NCI-H187 treated with DMSO at 0.1 percent for 48 hours (cell line): ENCODE data around the gene SEMA3D.

Experiments used
- DNase-seq: peaks from one replicate; lab custom pipeline; 2025; lab: John Stamatoyannopoulos, UW

Gene SEMA3D

DNA sequence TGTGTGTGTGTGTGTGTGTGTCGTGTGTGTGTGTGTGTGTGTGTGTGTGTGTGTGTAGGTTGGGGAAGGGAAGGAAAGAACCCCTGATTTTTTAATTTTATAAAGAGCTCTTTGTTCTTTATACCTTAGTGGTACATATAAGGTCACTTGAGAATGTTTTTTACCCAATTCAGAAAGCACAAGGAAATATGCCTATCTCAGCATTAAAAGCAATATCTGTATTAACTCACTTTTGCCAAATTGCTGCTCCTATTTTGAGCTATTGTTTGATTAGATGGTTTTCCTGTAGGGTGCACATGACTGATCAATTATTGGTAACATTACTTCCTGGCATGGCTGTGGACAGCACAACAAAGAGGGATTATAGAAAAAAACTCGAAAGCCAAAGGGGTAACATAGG lies 60.5 kb downstream of the SEMA3D start:
- DNase-seq, result no peak

DNA sequence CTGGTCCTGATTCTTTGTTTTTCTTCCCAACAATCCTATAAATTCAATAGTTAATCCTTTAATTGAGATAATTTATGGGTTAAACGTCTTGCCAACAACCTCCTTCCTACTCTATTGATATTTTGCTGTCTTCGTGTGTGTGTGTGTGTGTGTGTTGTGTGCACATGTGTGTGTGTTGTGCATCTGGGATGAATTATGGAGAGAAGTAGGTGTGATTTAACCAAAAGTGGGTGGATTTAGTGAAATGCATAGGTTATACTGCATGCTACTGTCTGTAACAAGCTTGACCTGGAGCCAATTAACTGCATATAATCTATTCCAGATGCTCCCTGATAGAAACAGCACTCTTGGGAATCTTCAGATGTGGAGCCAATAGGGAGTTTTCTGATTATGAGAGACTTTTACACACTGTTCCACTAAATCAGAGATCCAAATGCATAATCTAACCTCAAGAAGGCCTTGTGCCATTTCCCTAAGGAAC lies 61.2 kb downstream of the SEMA3D start:
- DNase-seq, result no peak

DNA sequence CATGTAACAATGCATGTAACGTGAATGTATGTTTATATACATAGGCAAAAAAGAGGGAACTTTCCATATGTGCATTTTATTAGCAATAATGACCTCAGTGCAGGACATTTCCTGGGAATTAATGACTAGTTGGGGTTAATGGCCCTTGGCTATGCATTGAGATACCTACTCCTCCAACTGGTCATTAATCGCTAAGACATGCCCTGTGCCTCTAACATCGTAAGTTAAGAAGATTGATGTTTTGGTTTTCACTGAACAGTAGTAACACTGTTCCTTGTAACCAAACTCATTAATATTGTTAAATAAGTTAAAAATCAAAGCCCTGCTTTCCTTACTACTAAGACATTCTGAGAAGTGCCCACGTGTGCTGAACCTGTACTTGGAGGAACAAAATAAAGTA lies 61.7 kb downstream of the SEMA3D start:
- no peak for DNase-seq

DNA sequence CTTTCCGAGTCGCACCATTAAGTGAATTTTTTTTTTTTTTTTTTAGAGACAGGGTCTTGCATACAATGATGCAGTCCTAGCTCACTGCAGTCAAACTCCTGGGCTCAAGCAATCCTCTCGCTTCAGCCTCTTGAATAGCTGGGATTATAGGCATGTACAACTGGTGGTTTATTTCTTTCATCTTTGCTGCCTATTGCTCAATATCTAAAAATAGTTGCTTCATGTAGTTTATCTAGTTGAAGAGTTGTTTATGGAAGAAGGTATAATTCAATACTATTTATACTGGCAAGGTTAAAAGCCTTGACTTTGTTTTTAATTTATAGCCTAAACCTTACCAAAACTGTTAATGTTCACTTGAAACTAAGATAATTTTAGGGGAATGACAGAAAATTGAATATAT lies 66.9 kb downstream of the SEMA3D start:
- DNase-seq, result no peak

DNA sequence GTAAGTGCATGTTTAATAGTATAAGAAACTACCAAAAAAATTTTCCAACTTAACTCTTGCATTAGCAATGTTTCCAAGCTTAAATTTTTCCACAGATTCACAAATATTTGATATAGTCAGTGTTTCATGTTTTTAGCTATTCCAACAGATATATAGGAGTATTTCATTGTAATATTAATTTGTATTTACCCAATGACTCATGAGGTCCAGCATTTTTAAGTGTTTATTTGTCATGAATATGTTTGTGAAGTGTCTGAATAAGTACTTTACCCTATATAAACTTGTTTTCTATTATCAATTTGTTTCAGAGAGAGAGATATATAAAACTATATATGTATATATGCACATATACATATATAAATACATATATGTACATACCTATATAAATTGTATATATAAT lies 71.0 kb downstream of the SEMA3D start:
- DNase-seq, result no peak

DNA sequence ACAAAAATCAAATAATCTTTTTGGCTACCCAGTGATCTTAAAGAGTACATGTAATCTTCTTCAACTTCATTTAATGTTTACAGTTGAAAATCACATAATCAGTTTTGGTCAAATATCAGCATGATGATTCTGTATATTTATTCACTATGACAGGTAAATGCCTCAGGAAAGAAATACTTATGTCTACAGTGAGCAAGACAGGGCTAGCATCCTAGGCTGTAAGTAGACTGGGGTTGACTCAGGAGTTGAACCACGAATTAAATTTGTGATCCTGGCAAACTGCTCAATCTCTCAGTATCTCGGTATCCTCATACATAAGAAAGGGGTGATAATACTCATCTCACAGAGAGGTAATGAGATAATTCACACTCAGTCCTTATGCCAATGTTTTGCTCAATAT lies 71.8 kb downstream of the SEMA3D start:
- no peak for DNase-seq

DNA sequence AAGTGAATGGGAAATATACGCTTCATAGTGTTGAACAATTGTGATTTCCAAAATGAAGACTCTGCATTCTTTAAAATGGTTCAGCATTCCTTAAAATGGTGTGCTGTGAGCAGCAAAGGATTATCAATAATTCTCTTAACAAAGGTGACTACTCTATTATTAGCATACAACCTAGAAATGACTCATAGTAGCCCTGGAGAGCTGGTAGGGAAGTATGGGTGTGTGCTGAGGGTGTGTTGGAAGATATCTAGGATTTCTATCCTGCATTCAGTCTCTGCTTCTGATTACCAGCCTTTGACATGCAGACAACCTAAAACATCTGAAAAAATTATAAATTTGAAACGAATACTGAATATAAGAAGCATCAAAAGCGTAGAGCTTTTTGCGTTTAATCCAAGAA lies 72.5 kb downstream of the SEMA3D start:
- DNase-seq, result no peak

DNA sequence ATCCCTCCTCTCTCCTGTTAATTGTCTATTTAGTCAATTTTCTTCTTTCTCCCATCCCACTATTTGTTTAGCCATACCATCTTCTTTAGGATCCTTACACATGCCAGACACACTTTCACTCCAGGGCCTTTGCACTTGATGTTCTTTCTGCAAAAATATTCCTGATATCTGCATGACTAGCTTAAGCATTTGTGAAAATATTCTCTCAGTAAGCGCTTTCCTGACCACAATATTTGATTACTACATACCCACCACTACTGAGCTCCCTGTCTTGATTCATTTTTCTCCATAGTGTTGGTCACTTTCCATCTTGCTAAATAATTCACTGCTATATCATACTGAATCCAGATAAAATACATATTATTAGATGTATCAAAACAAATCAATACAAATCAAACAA lies 75.1 kb downstream of the SEMA3D start:
- no peak for DNase-seq

DNA sequence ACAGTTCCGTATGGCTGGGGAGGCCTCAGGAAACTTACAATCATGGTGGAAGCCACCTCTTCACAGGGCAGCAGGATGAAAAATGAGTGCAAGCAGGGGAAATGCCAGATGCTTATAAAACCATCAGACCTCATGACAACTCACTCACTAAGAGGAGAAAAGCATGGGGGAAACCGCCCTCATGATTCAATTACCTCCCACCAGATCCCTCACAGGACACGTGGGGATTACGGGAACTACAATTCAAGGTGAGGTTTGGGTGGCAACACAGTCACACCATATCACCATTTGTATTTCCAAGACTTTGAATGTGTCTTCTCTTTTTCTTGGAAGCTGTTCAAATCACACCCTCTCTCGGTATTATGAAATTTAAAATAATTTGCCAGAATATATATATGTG lies 80.1 kb downstream of the SEMA3D start:
- no peak for DNase-seq

DNA sequence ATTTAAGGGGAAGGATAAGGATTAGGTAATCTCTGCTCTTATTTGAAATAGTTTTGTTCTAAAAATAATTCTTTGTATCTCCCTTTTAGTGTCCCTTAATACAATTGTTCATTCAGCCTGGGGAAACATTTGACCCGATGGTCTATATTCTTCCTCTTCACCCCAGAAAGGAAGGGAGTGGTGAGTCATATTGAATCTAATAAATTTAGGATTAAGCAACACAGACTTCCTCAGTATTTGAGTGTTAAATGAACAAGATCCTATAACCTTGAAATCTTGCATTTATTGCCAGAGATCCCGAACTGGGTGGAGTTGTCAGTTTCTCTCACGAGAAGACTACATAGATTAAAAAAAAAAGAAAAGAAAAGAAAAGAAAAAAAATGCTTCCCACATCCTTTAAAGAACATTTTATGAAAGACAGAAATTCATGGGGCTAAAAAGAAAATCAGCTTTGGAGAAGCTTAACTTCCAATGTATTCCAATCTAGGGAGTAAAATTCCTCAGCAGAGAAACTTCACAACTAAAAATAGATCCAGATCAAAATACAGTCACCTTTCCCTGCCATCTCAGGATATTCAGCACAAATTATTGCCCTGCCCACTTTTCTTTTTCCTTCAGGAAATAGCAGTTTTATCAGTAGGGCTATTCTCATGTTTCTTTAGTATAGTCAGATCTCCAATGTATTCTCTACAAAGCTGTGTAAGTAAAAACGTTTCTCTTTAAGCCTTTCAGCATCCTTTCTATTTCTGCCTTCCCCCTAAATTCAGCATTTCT lies 82.2 kb downstream of the SEMA3D start:
- no peak for DNase-seq

DNA sequence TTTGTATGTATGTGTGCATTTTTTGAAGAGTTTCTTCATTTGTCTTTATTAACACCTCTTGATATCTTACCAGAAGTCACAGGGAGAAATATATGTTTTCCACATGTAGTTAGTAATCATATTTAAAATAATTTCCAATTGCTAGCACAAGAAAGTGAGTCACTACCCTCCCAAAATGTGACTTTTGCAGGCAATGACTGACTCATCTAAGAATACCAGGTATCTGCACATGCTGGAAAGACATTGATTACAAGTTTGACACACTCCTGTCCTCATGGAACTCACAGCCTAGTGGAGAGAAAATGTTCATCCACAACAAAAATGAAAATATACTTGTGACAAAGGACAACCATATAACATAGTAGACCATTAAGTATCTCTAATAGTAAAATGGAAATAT lies 82.9 kb downstream of the SEMA3D start:
- DNase-seq, result no peak

DNA sequence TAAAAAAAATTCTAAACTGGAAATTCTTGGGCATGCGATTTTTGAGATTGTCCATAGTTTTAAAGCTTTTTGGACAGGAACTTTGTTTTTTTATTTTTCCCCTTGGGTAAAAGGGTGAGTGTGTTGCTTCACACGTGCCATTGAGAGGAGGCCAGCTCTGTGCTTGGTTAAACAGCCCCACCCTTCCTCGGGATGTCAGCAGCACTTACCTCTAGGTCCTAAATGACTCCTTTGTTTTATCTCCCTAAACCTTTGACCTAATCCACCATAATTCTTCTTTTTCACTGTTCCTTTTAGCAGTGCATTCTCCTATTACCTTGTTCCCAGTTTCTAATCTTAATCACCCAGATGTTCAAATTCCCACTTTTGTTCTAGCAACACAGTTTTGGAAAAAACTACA lies 83.5 kb downstream of the SEMA3D start:
- DNase-seq, result no peak

DNA sequence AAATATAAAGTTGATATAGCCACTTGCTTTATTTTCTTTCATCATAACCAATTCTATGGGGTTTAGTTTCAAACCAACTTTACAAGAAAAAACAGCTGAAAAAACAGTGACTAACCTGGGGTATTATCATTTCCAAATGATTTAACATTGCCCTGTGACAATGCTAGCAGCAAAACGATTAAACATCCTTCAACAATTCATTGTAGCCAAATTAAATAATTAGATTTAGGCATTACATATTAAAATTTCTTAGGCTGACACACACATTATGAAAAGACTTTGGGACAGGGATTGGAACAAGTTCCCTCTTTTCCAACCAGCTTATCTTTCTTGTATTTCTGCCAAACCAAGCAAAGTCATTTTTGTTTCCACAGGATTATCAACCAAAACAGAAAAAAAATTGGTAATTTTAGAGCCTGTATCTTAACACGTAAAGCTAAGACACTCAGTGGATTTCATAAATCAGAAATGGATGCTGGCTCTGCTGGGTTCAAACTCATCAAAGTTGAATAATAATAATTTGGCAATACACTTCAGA lies 84.0 kb downstream of the SEMA3D start:
- no peak for DNase-seq

DNA sequence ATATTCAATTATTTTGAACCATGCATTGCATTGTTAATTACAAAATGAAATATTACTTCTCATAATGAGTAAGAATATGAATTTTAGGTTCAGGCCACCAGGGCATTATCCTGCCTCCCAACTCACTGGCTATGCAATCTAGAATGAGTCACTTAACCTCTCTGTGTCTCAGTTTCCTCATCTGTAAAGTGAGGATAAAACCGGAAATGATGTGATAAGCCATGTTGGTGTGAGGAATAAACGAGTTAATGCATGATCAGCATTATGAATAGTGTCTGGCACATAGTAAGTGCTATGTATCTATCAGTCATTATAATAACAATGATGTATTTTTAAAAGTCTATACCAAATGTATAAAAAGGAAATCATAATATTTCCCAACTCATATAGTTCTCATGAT lies 85.5 kb downstream of the SEMA3D start:
- no peak for DNase-seq

DNA sequence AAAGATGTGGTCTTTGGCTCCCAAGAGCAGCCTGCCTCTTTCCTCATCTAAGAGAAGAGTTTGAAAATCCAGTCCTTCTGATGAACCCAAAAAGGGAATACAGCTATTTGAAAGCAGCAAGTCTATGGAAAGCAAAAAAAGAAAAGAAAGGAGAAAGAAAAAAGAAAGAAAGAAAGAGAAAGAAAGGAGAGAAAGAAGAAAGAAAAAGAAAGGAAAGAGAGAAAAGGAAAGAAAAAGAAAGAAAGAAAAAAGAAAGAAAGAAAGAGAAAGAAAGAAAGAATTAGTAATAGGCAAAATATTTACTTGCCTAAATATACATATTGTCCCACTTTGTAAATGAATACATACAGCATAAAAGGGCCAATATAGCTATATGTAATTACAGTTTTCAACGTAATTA lies 89.0 kb downstream of the SEMA3D start:
- DNase-seq, result no peak

DNA sequence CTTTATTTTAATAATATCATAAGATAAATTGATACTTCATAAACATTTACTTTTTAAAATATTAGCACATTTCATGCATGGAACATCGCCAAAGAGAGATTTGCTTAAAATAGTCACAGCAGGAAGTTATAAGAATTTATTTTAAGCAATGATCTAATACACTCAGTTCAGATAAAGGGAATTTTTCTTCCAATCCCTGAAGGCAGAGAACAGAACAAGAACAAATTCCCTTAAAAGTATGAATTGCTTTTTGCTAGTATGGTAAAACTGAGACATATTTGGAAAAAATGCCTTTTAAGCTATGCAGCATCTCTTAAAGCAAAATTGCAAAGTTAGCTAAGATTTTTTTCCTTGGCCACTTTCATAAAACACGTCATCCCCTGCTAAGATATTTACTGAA lies 91.0 kb downstream of the SEMA3D start:
- no peak for DNase-seq

DNA sequence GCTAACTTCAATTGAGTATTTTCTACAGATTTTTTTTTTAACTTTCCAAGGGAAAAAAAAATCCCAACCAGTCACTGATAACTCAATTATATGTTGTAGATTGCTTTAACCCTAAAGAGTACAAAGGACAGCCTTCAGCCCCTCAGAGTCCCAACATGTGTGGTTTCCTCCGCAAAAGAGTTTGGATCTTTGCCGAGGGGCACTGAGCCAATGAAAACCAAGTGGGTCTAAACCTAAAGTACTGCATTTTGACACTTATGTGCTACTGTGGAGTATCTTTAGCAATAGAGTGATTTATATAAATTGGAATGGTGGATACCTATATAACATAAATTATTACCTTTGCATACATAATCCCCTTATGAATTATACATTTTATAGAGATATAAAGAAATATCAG lies 91.5 kb downstream of the SEMA3D start:
- DNase-seq, result no peak

DNA sequence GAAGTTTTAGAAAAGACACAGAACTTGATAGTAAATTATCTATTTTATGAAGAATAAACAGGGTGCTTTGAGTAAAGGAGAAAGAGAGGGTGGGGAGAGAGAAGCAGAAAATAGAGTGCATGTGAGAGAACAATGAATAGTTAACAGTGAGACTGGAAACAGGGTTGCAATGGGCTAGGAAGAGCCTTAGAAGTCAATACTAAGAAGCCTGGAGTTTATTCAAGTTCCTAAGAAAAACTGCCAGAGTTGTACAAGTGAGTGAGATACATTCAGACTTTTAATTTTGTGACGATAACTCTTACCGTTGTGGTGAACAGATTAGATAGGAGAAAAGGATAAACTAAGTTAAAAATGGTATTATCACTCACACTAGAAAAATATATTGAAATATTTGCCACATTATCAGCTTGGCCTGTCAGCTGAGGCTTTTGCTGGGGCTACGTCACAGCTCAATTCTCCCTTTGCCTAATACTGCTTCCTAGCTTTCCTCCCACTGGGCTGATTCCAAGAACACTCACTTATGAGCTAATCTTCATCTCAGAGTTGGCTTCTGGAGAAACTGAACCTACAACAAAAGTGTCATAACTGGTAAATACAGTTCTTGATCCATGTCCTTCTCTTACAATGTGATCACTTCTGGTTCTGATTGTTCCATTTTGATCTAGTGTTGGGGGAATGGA lies 92.7 kb downstream of the SEMA3D start:
- DNase-seq, result no peak

DNA sequence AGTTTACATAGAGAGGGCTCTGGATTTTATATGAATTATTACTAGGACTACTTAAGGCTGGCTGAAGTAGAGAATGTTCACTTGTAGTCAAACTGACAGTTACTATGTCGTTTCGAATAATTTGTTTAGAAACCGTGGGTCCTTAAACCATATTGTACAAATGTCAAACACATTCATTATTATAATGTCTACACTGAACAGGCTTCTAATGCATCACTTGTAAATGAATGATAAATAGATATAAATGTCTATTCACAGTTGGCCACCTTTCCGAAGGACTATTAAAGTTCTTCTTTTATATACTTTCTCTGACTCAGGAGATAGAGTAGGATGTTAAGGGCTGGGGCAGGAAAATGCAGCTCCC lies 95.3 kb downstream of the SEMA3D start:
- DNase-seq, result no peak

DNA sequence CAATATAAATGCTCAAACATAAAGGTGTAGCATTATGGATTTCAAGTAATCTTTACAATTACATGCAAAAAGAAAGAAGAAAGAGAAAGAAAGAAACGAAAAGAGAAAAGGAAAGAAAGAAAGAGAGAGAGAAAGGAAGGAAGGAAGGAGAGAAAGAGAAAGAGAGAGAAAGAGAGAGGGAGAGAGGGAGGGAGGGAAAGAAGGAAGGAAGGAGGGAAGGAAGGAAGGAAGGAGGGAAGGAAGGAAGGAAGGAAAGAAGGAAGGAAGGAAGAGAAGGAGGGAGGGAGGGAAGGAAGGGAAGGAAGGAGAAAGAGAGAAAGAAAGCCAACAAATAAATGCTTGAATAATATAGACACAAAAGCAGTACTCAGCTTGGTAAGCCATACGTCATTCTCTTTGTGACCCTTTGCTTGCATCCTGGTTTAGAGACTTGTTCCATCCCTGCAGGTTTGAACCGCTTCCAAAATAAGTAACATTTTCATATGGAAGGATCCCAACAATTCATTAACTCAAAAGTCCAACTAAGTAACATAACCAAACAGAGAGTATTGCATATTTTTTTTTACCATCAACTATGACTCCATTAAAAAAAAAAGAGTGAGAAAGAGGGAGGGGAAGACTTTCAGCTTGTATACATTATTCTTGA lies 95.8 kb downstream of the SEMA3D start:
- no peak for DNase-seq

DNA sequence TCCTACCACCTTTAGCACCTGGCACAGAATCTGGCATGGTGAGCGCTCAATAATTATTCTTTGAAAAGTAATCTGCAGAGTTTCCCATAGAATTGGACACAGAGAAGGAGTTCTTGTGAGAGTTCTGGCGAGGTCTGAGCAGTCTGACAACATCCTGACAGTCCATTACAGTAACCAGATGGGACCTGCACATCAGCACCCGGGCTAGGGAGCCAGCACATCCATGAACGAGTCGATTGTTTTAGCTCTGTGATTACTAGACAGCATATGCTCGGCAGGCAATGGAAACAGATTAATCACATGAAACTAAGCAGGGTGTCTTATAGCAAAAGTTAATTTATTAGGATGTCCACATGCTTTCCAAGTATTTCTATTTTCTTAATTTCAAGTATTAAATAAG lies 96.7 kb downstream of the SEMA3D start:
- DNase-seq, result no peak

DNA sequence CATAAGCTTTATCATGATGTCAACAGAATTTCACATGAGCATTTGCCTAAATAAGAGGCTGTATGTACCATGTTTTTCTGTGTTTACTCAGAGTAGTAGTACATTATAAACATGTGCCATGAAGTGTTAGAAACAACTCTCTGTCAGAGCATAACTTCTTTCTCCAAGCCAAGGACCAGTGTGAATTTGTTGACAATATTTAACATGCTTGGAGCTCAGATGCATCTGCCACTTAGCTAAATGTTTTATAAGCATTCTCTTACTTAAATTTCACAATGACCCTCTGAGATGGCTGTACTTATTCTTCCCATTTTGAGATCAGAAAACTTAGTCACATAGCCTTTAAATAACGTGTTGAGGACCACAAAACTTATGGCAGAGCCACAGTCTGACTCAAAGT lies 105.0 kb downstream of the SEMA3D start:
- no peak for DNase-seq

DNA sequence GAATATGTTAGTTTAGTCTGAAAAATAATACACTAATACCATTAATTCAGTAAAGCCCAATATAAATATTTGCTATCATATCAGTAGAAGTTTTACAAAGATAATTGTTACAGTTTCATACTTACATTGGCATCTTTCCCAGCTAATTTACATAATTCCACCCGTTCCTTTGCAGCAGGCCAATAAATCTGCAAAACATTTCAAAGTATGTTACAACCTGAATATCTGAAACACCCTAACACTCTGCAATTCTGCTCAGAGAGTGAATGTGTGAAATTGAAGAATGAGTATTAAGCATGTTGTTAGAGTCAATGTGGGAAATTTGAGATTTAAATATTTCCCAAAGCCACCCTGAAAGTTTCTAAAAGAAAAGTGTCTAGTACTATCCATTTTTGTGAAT lies 105.5 kb downstream of the SEMA3D start:
- DNase-seq, result no peak
